HG02588 (cell line): ENCODE data around the gene LIN7A.
A peak's percentile ranks its signal among the peaks of the same experiment; 100 is the strongest.

Experiments
- ATAC-seq: cut with Tn5 transposase; IDR thresholded peaks from one replicate; pipeline ENCODE4 v1.9.1; 2021; ENCODE audit warnings: mild to moderate bottlenecking, moderate library complexity; ENCODE audit not compliant: unreplicated experiment

LIN7A gene

GRCh38 chr12:80937391-80938238, at the start of gene LIN7A:
Gene LIN7A (minus strand): TSS chr12:80937934. CDS start chr12:80937722, 212 bp downstream.
- ATAC-seq: peak; percentile 31

- no peak for ATAC-seq
Measured at GRCh38 chr12:80986224-80986623, 48.5 kb upstream of the LIN7A start.

GRCh38 chr12:80979816-80980215, 42.1 kb upstream of the LIN7A start:
- ATAC-seq: no peak

- no peak for ATAC-seq
Measured at GRCh38 chr12:80979251-80979650, 41.5 kb upstream of the LIN7A start.

- no peak for ATAC-seq
Measured at GRCh38 chr12:80977346-80977745, 39.6 kb upstream of the LIN7A start.

- no peak for ATAC-seq
Measured at GRCh38 chr12:80968326-80968725, 30.6 kb upstream of the LIN7A start.

- no peak for ATAC-seq
Measured at GRCh38 chr12:80967565-80967964, 29.8 kb upstream of the LIN7A start.

- no peak for ATAC-seq
Measured at GRCh38 chr12:80966001-80966400, 28.3 kb upstream of the LIN7A start.

- ATAC-seq: no peak
Measured at GRCh38 chr12:80958162-80958561, 20.4 kb upstream of the LIN7A start.

- ATAC-seq: no peak
Measured at GRCh38 chr12:80954857-80955520, 17.3 kb upstream of the LIN7A start.

- ATAC-seq: no peak
Measured at GRCh38 chr12:80952443-80952842, 14.7 kb upstream of the LIN7A start.

GRCh38 chr12:80946591-80946990, 8.9 kb upstream of the LIN7A start:
- ATAC-seq: no peak

GRCh38 chr12:80943338-80943737, 5.6 kb upstream of the LIN7A start:
- ATAC-seq: no peak

GRCh38 chr12:80941916-80942315, 4.2 kb upstream of the LIN7A start:
- ATAC-seq: no peak

GRCh38 chr12:80939231-80939950, 1.7 kb upstream of the LIN7A start:
- ATAC-seq: no peak

GRCh38 chr12:80938397-80938796, 663 bp upstream of the LIN7A start:
- ATAC-seq: peak; percentile 30

GRCh38 chr12:80936642-80937390, 918 bp downstream of the LIN7A start:
- peak; percentile 48 for ATAC-seq

- ATAC-seq: no peak
Measured at GRCh38 chr12:80936353-80936641, 1.4 kb downstream of the LIN7A start.

- ATAC-seq: no peak
Measured at GRCh38 chr12:80935111-80935510, 2.6 kb downstream of the LIN7A start.

GRCh38 chr12:80925983-80926382, 11.8 kb downstream of the LIN7A start:
- no peak for ATAC-seq

- ATAC-seq: no peak
Measured at GRCh38 chr12:80925237-80925636, 12.5 kb downstream of the LIN7A start.
